Stimulated activated CD8-positive, alpha-beta memory T cell treated with anti-CD3 and anti-CD28 coated beads, Interleukin-12 subunit alpha, Interleukin-12 subunit beta, amount 100 ng/mL, for 24 hours (primary cell): ENCODE results near the gene ATP8A2.

Source experiments
- DNase-seq: peaks from one replicate; pipeline ENCODE4 v3.0.0-alpha.2; 2020; ENCODE audit errors: extremely low read depth

ATP8A2 gene

GRCh38 chr13:25882466-25883357 is 510.9 kb downstream of the ATP8A2 start:
- DNase-seq: no peak

GRCh38 chr13:25885418-25885817 is 513.6 kb downstream of the ATP8A2 start:
- no peak for DNase-seq

GRCh38 chr13:25886438-25887214 is 514.9 kb downstream of the ATP8A2 start:
- no peak for DNase-seq

GRCh38 chr13:25887962-25888655 is 516.3 kb downstream of the ATP8A2 start:
- no peak for DNase-seq

DNA sequence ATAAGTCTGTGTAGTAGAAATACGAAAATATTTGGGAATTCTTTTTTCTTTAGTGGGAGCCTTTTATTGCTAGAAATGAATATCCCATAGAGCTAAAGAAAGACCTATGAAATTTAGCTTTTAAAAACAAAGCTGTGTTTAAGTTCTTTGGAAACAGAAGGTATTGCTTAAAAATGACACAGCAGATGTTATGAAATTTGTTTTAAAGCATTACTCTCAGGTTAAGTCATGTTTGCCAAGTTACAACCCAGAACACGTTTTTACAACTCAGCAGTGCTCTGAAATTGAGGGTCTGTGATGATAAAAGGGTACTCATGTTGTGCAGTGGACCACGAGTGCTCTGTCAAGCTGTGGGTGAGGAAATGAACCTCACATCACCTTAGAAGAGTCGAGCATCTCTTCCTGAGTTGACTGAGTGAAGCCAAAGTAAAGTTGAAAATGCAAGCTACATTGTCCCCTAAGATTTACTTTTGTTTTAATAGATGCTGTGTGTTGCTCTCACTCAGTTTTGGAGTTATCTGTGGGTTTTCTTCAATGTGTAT is 519.0 kb downstream of the ATP8A2 start:
- DNase-seq: no peak

DNA sequence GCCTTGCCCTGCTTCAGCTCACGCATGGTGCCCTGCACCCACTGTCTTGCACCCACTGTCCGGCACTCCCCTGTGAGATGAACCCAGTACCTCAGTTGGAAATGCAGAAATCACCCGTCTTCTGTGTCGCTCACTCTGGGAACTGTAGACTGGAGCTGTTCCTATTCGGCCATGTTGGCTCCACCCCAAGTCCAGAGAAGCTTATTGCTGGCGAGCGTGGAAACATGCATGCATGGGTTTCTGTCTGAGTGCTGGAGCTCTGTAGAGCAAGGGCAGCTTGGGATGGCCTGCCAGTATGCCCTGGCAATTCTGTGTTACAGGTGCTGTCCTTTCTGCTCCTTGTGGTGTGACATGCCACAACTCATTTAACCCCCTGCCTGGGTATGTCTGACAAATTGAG is 527.2 kb downstream of the ATP8A2 start:
- DNase-seq: no peak

DNA sequence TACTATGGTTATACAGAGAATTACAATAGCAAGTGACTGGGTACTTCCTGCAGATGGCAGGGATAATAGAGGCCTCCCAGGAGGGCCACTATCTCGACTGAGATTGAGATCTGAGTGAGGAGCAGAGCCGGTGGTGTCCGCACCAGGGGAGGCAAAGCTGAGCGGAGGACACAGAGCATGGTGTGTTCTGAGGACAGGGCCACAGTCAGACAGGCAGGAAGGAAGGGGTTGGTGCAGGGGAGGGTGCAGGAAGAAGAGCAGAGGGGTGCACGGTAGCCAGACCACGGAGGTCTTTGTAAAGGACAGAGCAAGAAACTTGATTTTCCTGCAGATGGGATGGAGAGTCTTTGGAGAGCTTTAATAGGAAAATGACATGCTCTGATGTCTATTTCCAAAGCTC is 527.7 kb downstream of the ATP8A2 start:
- DNase-seq: no peak

DNA sequence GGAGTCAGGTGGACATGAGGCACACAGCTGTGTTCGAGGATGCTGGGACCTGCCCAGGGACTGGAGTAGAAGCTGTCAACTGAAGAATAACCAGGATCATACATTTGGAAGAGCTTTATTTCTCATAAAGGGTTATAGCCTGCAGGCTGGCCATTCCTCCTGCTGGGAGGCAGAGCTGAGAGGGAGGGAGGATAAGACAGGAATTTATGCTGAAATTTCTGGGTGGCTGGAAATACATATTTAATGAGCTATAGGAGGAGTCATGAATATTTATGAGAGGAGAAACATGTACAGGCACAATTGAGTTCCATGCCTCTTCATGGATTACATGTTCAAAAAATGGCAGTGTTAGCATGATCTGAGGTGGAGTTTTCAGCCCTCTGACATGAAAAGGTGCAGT is 528.2 kb downstream of the ATP8A2 start:
- DNase-seq: no peak

DNA sequence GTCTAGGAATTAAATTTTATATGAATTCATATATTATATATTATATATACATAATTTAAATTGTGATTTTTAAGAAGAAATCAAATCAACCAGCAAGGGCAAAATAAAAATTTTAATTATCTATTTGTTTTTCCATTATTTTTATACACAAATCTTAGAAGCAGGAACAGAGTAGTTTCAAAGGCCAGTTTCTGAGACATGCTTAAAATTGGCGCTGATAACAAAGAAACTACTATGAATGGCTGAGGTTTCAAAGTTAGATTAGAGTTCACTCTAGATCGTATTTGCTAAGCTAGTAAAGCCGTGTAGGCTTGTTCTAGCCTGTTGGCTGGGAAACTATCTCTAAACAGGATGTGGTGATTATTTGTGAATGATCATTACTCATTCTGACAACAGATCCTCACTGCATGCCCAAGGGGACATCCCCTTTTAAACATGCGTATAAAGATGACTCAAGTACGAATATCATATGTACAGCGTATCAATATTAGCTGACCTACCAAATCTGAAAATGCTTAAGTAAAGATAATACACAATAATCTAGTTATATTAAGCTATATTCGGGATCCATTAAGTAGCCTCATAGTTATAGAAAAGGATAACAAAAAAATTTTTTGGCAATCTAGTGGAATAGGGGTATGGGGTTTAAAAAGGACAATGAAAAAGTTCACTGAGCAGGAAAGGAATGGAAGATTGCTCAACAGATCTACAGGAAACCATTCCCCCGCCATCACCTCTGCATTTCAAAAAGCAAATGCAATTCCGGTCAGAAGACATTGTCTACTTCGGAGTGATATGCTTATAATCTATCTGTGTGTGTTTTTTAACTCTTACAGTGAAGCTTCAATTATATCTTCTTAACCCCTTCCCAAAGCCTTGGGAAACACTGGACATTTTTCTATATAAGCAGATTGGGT is 529.9 kb downstream of the ATP8A2 start:
- DNase-seq: no peak

DNA sequence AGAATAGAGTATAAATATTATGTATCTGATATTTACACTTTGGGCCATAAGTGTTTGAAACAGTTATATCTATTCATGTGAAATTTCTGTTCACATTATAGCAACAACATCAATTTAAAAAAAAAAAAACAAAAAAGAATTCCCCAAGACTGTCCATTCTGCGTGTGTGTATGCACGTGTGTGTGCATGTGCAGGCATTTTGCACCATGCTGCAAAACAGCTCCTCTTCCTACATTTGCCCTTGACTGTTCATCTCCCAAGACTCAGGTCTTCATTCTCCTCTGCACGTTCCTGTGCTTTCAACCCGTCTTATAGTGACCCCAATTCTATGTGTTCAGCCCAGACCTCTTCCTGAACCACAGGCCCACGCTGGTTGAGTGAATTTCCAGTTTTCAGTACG is 530.7 kb downstream of the ATP8A2 start:
- no peak for DNase-seq

DNA sequence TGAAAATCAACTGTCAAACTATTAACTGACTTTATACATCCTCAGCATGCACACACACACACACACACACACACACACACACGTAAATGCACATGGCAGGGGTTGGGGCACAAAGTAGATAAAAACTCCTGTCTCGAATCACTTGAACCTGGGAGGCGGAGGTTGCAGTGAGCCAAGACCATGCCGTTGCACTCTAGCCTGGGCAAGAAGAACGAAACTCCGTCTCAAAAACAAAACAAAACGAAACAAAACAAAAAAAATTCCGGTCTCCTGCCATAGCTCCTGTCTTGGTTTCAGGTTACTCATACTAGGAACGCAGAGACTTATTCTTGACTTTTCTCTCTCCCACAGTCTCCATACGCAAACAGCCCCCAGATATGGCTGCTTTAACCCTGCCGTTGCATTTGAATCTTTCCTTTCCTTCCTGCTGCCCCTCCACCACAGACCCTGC is 531.1 kb downstream of the ATP8A2 start:
- no peak for DNase-seq

DNA sequence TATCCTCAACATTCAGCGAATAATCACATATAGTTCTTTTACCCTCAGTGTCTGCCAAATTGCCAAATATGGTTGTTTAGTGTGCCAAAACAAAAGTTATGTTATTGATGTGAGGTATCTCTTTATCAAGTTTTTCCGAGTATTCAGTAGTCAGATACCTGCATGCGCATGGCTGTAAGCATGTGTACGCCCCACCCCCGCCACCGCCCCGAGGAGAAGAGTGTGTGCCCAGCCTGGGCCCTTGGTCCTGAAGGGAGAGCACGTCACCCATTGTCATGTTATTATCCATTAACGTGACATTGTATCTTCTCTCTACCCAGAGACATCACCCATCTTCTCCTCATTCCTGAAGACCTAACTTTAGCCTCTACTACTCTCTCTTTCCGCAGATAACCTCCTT is 533.1 kb downstream of the ATP8A2 start:
- no peak for DNase-seq

DNA sequence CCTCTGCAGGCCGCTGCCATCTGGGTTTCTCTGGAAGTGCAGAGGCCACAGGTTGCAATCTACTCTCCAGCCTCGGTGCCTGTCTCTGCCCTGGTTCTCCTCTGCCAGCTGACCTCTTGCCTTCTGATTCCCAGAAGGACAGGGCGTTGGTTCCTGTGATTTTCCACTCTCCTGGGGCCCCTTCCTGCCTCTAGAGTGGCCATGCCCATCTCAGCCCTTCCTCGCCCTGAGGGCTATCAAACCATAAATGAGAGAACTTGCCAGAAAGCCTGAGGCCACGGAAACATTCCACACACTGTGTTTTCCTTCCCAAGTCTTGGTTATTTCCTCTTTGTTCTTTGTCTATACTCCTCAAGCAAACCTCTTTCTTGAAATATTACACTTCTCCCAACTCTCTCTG is 533.8 kb downstream of the ATP8A2 start:
- DNase-seq: no peak

GRCh38 chr13:25906191-25906661 is 534.5 kb downstream of the ATP8A2 start:
- DNase-seq: no peak

DNA sequence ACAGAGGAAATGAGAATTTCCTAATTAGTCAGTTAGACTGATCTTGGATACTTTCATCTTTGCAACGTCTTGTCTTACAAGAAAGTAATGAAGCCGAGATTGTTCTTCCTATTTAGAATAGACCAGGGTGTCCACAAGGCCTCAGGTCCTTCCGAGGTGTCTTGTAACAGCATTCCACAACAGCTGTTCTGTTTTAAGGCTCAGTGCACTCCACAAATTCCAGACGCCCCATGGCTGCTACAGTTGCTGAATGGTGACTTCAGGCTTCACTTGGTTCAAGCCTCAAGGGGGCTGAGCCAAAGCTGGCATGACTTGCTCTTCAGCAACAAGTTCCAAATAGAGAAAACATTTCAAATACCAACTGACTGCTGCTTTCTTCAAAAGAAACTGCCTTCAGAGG is 536.6 kb downstream of the ATP8A2 start:
- no peak for DNase-seq

GRCh38 chr13:25910243-25910642 is 538.5 kb downstream of the ATP8A2 start:
- no peak for DNase-seq

DNA sequence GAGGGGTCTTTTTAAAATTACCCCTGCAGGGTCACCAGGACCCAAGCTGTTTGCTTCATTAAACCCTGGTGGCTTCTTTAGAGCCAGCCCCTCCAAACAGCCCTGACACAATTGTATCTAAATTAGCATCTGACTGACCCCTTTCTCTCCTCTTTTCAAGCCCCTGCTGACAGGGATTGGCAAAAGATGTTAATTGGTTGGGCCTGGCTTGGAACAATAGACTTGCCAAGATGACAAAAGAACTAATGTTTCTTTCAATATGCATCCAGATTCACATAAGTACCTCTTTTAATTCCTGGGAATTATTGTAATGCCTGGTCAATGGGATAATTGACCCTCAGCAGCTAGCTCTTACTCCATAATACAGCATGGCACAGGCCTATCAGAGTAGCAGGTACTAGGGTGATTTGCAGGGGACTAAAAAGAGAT is 539.2 kb downstream of the ATP8A2 start:
- DNase-seq: no peak

DNA sequence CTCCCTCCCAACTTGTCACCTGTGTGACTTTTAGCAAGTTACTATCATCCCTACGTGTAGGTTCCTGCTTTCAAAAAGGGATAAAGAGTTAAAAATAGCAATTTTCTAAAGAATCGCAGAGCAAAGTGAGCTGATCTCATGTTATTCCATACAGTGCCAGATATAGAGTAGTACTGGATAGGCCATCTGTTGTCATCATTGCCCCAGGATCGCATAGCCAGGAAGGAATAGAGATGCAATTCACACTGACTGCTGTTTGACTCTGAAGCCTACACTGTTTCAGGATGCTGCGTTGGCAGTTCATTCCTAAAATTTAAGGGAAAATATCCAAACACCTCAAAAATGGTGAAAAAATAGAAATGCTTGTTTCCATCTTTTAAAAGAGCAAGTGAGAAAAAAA is 541.2 kb downstream of the ATP8A2 start:
- DNase-seq: no peak

GRCh38 chr13:25915840-25916518 is 544.2 kb downstream of the ATP8A2 start:
- DNase-seq: no peak

GRCh38 chr13:25920277-25920676 is 548.5 kb downstream of the ATP8A2 start:
- DNase-seq: no peak
